NT2/D1 (cell line): ENCODE results near the gene DMD.

Experiments
- DNase-seq: peaks from one replicate; pipeline ENCODE4 v3.0.0-alpha.2; 2011; ENCODE audit warnings: low read depth, low spot score
- H3K27me3 ChIP-seq: 2 replicates; pipeline ENCODE4 v1.6.0; 2011; ENCODE audit warnings: mild to moderate bottlenecking; ENCODE audit not compliant: insufficient read length, insufficient read depth
- H3K36me3 ChIP-seq: 2 replicates; pipeline ENCODE4 v1.6.1; 2011; ENCODE audit warnings: mild to moderate bottlenecking, low read length, mixed read lengths; ENCODE audit not compliant: insufficient read depth, insufficient read length
- H3K4me1 ChIP-seq: 2 replicates; pipeline ENCODE4 v1.5.1; 2011; ENCODE audit not compliant: insufficient read depth, insufficient read length
- H3K4me3 ChIP-seq: 2 replicates; pipeline ENCODE4 v1.5.1; 2011; ENCODE audit warnings: low read depth; ENCODE audit not compliant: insufficient read length
- H3K9ac ChIP-seq: 2 replicates; pipeline ENCODE4 v1.6.0; 2011; ENCODE audit warnings: low read depth; ENCODE audit not compliant: insufficient read length
- H3K9me3 ChIP-seq: 2 replicates; pipeline ENCODE4 v1.5.1; 2011; ENCODE audit warnings: mild to moderate bottlenecking, low read length; ENCODE audit not compliant: insufficient read depth
- SUZ12 ChIP-seq: IDR thresholded peaks from 2 replicates; pipeline ENCODE4 v1.6.1; 2011; ENCODE audit not compliant: insufficient read length, insufficient read depth; ENCODE audit errors: extremely low read depth
- YY1 ChIP-seq: IDR thresholded peaks from 2 replicates; pipeline ENCODE4 v1.6.1; 2011; ENCODE audit not compliant: insufficient read length, insufficient read depth
- ZNF274 ChIP-seq: IDR thresholded peaks from 2 replicates; pipeline ENCODE4 v1.6.1; 2011; ENCODE audit warnings: mild to moderate bottlenecking, low read depth, low read length

Gene DMD

GRCh38 chrX:31071262-31071661 is 2140.1 kb downstream of the DMD start:
- Histone ChIP-seq H3K4me3 (no peak overlapping the region), H3K9me3 (no peaks in the 10 kb centered on the region; the same call in 1 of the 2 replicates), H3K27me3 (no peaks in the 10 kb centered on the region), H3K4me1 (no peaks in the 10 kb centered on the region), H3K36me3 (no peaks in the 10 kb centered on the region), H3K9ac (no peak overlapping the region)
- no peak for DNase-seq
- TF ChIP-seq YY1 = no peak
- TF ChIP-seq SUZ12 = no peak
- TF ChIP-seq ZNF274 = no peak

GRCh38 chrX:31070057-31070468 is 2141.3 kb downstream of the DMD start:
- Histone ChIP-seq H3K4me3 (no peak overlapping the region), H3K9me3 (no peaks in the 10 kb centered on the region; the same call in 1 of the 2 replicates), H3K36me3 (no peaks in the 10 kb centered on the region), H3K27me3 (no peaks in the 10 kb centered on the region), H3K9ac (no peak overlapping the region), H3K4me1 (no peaks in the 10 kb centered on the region)
- no peak for DNase-seq
- TF ChIP-seq YY1 = no peak
- TF ChIP-seq ZNF274 = no peak
- no peak for TF ChIP-seq SUZ12
